HL-60 (cell line): ENCODE data around the gene CFAP97D2.

Source experiments
- CTCF ChIP-seq: IDR thresholded peaks from one replicate; pipeline ENCODE4 v1.5.1; 2011; ENCODE audit warnings: low read length, control low read depth, inconsistent platforms; ENCODE audit not compliant: insufficient read depth
- GABPA ChIP-seq: IDR thresholded peaks from 2 replicates; pipeline ENCODE4 v1.6.1; 2012; ENCODE audit warnings: low read depth
- POLR2AphosphoS5 ChIP-seq: IDR thresholded peaks from 2 replicates; pipeline ENCODE4 v1.6.1; 2012; ENCODE audit warnings: low read depth
- REST ChIP-seq: IDR thresholded peaks from 2 replicates; pipeline ENCODE4 v1.6.1; 2012; ENCODE audit warnings: low read depth; ENCODE audit not compliant: insufficient replicate concordance
- SPI1 ChIP-seq: IDR thresholded peaks from 2 replicates; pipeline ENCODE4 v1.6.1; 2012; ENCODE audit warnings: low read depth, mild to moderate bottlenecking, borderline replicate concordance

GRCh38 chr13:114130837-114131582 lies 48.0 kb upstream of the CFAP97D2 start:
- TF ChIP-seq CTCF (no peak), POLR2AphosphoS5 (no peak; the same call in 1 of the 2 replicates), REST (no peak), GABPA (peak; percentile 46; the same call in 1 of the 2 replicates), SPI1 (peak; percentile 96)
